ENCODE measurements around the gene SPC25. TPM values are rescaled to one million over a fixed set of nuclear protein-coding genes. Genes with fewer than 3 reads are reported as not detected.

Gene SPC25
- total RNA-seq, 1 experiment from 2014 or later: 28.6 TPM

- H3K9me3 Mint-ChIP-seq: peaks cover 9% of the 10 kb centered on the region
- TF ChIP-seq JAZF1 (CRISPR knock-in tag; IDR thresholded peaks at IDR 0.05) (no peak), ZNF671 (CRISPR knock-in tag; IDR thresholded peaks at IDR 0.05) (no peak), ATF1 (CRISPR knock-in tag; IDR thresholded peaks at IDR 0.05) (no peak), SOX15 (CRISPR knock-in tag; IDR thresholded peaks at IDR 0.05) (no peak), EMX1 (CRISPR knock-in tag; IDR thresholded peaks at IDR 0.05) (no peak), FOXP4 (CRISPR knock-in tag; IDR thresholded peaks at IDR 0.05) (no peak), NR3C1 (CRISPR knock-in tag; conservative IDR thresholded peaks at IDR 0.05; ENCODE audit: low read depth) (no peak), ZNF263 (CRISPR knock-in tag; IDR thresholded peaks at IDR 0.05; ENCODE audit: low read depth) (no peak), AR (CRISPR knock-in tag; IDR thresholded peaks at IDR 0.05) (no peak)
- ATAC-seq (no peak), DNase-seq (ENCODE audit: low spot score) (no peak)
- no peak overlapping the region for H3K27ac Mint-ChIP-seq
- no peaks in the 10 kb centered on the region for H3K36me3 Mint-ChIP-seq
- H3K27me3 Mint-ChIP-seq (ENCODE audit: low read depth): no peaks in the 10 kb centered on the region
- H3K4me1 Mint-ChIP-seq: peaks cover 9% of the 10 kb centered on the region
- ChIA-PET POLR2A (no interaction called here), CTCF (no interaction called here)
- no peak overlapping the region for H3K4me3 Mint-ChIP-seq
Measured at GRCh38 chr2:168928113-168928831, 38.0 kb upstream of the SPC25 start.

GRCh38 chr2:168926621-168927386, 36.6 kb upstream of the SPC25 start:
- Mint-ChIP-seq H3K27ac (no peak overlapping the region), H3K9me3 (0 out of 2 replicates have a peak, but pooled peaks cover 4% of the 10 kb centered on the region)
- CTCF ChIA-PET: no interaction called here

DNA sequence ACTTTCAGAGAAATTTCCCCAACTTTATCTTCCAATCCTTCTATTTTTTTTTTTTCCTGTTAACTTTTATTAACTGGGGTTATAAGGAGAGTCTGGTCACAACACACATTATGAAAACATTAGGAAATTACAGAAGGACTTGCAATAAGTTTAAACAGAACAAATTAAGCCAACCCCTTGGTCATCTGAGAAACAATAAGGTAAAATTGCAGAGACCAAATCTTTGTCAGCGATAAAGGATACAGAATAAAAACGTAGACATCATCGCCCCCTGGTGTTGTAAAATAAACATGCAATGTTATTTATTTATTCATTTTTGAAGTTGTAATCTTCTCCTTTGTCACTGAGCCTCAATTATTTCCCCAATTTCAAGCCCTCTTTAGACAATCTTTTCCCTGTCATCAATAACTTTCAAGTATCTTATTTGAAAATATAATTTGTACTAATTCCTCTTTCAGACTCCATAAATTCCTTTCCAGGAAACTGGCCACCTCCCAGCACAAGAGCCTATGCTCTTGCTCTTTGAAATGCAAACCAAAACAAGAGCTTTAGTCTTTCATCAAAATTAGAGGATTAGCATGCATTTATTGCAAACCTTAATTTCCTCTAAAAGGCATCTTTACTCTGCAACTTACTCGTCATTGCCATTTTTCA, 30.4 kb upstream of the SPC25 start:
- DNase-seq (ENCODE audit: low spot score): no peak
- Mint-ChIP-seq H3K27me3 (ENCODE audit: low read depth) (no peaks in the 10 kb centered on the region), H3K36me3 (peaks cover 9% of the 10 kb centered on the region), H3K9me3 (peaks cover 15% of the 10 kb centered on the region), H3K4me1 (peaks cover 14% of the 10 kb centered on the region), H3K27ac (no peak overlapping the region), H3K4me3 (no peak overlapping the region)
- POLR2A ChIA-PET: no interaction called here
- TF ChIP-seq, protein P1, sequence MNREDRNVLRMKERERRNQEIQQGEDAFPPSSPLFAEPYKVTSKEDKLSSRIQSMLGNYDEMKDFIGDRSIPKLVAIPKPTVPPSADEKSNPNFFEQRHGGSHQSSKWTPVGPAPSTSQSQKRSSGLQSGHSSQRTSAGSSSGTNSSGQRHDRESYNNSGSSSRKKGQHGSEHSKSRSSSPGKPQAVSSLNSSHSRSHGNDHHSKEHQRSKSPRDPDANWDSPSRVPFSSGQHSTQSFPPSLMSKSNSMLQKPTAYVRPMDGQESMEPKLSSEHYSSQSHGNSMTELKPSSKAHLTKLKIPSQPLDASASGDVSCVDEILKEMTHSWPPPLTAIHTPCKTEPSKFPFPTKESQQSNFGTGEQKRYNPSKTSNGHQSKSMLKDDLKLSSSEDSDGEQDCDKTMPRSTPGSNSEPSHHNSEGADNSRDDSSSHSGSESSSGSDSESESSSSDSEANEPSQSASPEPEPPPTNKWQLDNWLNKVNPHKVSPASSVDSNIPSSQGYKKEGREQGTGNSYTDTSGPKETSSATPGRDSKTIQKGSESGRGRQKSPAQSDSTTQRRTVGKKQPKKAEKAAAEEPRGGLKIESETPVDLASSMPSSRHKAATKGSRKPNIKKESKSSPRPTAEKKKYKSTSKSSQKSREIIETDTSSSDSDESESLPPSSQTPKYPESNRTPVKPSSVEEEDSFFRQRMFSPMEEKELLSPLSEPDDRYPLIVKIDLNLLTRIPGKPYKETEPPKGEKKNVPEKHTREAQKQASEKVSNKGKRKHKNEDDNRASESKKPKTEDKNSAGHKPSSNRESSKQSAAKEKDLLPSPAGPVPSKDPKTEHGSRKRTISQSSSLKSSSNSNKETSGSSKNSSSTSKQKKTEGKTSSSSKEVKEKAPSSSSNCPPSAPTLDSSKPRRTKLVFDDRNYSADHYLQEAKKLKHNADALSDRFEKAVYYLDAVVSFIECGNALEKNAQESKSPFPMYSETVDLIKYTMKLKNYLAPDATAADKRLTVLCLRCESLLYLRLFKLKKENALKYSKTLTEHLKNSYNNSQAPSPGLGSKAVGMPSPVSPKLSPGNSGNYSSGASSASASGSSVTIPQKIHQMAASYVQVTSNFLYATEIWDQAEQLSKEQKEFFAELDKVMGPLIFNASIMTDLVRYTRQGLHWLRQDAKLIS (CRISPR knock-in tag; IDR thresholded peaks at IDR 0.05; ENCODE audit: borderline replicate concordance): no peak
- TF ChIP-seq CREB1 (CRISPR knock-in tag; IDR thresholded peaks at IDR 0.05) (no peak), CTCF (IDR thresholded peaks at IDR 0.05) (peak; percentile 64)
- CTCF ChIA-PET: interaction anchor here (0.7 to 1.6 kb wide), 3 partner anchors 71 to 147 kb away, joined by 4 to 8 read pairs (median 5); no protein-coding TSS in a partner anchor
- ATAC-seq: no peak

More at GRCh38 chr2:168926621-168927386, 36.6 kb upstream of the SPC25 start:
- ATAC-seq: no peak
- H3K36me3 Mint-ChIP-seq: no peaks in the 10 kb centered on the region
- POLR2A ChIA-PET: no interaction called here
- no peak overlapping the region for H3K4me3 Mint-ChIP-seq
- no peak for TF ChIP-seq KAT7 (CRISPR knock-in tag; IDR thresholded peaks at IDR 0.05; ENCODE audit: borderline replicate concordance)
- no peak for TF ChIP-seq ZNF232 (CRISPR knock-in tag; IDR thresholded peaks at IDR 0.05)
- DNase-seq (ENCODE audit: low spot score): no peak
- no peaks in the 10 kb centered on the region for H3K27me3 Mint-ChIP-seq (ENCODE audit: low read depth)
- peaks cover 11% of the 10 kb centered on the region for H3K4me1 Mint-ChIP-seq
